GM13976 (cell line): ENCODE measurements around the gene FYTTD1.

Experiments used
- DNase-seq: peaks from one replicate; pipeline ENCODE4 v3.0.0; 2012; ENCODE audit warnings: low spot score
- in situ Hi-C: fragments of 300-500 bp; cut with MboI; formaldehyde crosslinking; loops from one replicate; pipeline ENCODE4 v1.12.0; 2022; ENCODE audit warnings: low sequenced_read_pairs, mixed read lengths, inconsistent platforms; ENCODE audit not compliant: unreplicated experiment
- TF ChIP-seq, protein P1 (sequence below): IDR thresholded peaks from 2 replicates; pipeline ENCODE4 v1.5.1; 2012; ENCODE audit warnings: borderline replicate concordance, mild to moderate bottlenecking; ENCODE audit not compliant: insufficient read depth; ENCODE audit errors: extremely low read depth, missing control alignments, control extremely low read depth

Gene FYTTD1

DNA sequence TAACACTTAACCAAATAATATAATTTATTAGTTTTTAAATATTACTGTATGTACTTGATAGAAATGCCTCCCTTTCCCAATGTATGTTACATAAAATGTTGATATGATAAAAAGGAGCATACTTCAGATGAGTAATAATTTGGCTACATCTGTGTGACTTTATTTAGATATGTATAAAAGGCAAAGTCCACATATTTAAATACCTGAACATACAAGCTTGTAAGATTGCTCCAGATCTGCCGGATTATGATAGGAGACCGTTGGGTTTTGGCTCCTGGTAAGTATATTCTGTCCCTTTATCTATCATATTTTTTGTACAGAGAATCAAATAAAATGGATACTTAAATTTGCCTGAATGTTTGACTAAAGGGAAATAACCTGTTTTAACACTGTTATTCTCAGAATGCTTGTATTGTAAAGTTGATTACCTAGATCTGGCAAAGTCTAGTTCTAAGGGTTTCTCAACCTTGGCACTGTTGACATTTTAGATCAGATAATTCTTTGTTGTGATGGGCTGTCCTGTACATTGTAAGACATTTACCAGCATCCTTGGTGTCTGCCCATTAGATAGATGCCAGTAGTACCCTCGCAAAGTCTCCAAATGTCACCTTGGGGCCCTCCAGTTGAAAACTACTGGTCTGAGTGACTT lies 79.8 kb downstream of the FYTTD1 start:
- in situ Hi-C loops: no loop called here

DNA sequence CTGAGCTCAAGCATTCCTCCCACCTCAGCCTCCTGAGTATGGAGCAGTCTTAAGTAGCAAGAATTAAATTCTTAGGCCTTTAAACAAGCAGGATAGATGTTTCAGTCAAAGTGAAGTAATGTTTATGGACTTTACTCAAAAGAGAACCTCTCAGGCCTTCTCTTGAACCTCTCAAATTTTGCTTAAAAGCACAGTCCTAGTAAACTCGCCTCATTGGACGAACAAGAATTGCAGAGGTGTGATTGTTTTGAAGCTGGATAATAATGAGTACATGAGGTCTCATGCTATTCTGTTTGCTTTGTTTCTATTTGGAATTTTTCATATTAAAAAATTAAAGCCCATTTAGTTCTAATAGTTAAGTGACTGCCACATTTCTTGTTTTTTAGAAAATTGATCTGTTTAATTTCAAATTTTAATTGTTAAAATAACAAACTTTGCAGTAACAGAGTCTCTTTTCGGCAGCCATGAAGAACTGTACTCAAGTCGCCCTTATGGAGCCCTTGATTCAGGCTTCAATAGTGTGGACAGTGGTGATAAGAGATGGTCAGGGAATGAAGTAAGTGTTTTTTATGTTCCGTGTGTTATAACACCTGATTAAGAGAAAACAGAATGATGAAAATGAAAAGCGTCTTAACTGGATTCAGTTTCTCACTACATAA lies 80.8 kb downstream of the FYTTD1 start:
- TF ChIP-seq, protein P1, sequence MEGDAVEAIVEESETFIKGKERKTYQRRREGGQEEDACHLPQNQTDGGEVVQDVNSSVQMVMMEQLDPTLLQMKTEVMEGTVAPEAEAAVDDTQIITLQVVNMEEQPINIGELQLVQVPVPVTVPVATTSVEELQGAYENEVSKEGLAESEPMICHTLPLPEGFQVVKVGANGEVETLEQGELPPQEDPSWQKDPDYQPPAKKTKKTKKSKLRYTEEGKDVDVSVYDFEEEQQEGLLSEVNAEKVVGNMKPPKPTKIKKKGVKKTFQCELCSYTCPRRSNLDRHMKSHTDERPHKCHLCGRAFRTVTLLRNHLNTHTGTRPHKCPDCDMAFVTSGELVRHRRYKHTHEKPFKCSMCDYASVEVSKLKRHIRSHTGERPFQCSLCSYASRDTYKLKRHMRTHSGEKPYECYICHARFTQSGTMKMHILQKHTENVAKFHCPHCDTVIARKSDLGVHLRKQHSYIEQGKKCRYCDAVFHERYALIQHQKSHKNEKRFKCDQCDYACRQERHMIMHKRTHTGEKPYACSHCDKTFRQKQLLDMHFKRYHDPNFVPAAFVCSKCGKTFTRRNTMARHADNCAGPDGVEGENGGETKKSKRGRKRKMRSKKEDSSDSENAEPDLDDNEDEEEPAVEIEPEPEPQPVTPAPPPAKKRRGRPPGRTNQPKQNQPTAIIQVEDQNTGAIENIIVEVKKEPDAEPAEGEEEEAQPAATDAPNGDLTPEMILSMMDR: no peak
- in situ Hi-C loops: no loop called here
- DNase-seq: no peak

More for the DNA sequence above, 79.8 kb downstream of the FYTTD1 start:
- DNase-seq: no peak
- TF ChIP-seq, protein P1: no peak

DNA sequence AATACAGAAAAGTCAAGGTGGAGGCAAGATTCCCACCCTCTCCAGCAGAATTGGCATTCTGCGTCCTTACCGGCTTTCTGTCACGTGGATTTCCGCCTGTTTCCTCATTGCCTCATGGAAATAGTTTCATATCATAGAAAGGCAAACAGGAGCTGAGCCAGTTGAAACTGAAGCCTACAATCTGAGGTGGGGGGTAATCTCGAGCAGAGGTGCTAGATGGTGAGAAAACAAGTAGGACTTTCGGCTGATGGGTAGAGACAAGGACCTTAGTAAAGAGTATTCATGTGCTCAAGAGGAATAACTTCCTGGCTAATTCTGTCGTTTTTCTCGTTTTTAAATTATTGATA lies 81.3 kb downstream of the FYTTD1 start:
- in situ Hi-C loops: no loop called here
- TF ChIP-seq, protein P1: no peak
- DNase-seq: no peak

DNA sequence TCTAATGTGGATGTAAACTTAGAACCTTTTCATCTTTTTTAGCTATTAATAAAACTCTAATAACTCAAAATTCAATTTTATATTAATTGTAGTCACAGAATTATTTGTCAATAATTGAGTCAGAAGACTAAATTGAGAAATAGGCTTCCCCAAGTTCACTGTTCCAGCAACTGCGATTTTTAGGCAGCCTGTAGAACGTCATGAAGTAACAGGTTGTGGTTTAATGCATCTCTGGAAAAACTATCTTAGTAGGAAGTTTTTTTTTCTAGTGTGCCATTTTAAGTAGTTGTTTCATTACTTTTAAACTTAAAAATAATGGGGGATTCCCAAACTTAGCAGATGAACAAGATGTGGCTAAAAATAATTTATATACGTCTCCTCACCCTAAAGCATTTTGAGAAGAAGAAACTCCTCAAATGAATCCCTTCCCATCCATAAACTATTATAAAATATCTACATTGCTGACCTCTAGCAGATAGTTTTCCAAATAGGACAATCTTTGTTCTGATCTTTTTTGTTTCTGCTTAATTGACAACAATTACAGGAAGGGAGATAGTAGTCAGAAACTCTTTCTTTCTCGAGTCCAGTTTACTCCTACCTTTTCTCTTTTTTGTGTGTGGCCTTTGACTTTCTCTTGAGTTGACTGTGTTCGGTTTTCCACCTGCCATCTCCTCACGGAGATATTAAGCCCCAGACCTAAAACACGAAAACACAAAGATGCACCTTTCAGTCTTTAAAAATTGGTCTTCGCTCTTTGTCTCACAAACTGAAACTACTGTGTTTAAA lies 84.4 kb downstream of the FYTTD1 start:
- in situ Hi-C loops: no loop called here
- peak; percentile 55 for DNase-seq
- TF ChIP-seq, protein P1: no peak

DNA sequence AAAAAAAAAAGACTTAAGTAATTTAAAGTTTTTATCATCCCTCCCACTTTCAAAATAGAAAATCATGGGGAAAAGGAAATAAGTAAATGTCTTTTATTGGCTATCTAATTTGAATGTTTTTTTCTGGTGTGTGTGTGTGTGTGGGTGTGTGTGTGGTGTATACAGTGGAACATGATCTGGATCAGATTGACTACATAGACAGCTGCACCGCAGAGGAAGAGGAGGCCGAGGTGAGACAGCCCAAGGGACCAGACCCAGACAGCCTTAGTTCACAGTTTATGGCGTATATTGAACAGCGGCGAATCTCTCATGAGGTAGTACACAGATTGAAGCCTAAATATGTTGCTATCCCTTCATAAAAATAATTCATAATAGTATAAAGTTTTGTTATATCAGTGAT lies 85.8 kb downstream of the FYTTD1 start:
- TF ChIP-seq, protein P1: no peak
- peak; percentile 53 for DNase-seq
- in situ Hi-C loops: no loop called here

DNA sequence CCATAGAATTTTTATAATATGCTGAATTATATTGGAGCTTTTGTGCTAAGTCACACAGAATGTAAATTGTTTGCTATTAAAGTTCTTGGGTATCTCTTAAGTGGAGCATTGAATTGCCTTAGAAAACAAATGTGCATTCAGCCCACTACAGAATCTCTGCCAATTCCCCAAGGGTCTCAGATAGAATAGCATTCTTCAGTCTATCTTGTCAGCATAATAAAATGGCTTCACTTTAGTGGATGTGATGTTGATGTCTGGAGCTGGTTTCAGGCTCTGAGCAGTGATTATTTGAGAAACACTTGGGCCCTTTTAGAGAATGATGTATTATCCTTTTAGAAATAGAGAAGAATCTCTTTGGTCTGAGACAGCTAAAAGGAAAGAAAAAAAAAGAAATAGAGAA lies 86.6 kb downstream of the FYTTD1 start:
- TF ChIP-seq, protein P1: no peak
- in situ Hi-C loops: no loop called here

More for the DNA sequence above, 86.6 kb downstream of the FYTTD1 start:
- no peak for DNase-seq
